ENCODE data around the gene BCL10.
"Not testable (repeated sequence)": the region's sequence is repeated elsewhere in the genome, so short reads cannot be mapped to it uniquely, and the experiment has no call there.

Gene BCL10

GRCh38 chr1:85262985-85263384, 13.4 kb downstream of the BCL10 start:
- no peak for DNase-seq

DNA sequence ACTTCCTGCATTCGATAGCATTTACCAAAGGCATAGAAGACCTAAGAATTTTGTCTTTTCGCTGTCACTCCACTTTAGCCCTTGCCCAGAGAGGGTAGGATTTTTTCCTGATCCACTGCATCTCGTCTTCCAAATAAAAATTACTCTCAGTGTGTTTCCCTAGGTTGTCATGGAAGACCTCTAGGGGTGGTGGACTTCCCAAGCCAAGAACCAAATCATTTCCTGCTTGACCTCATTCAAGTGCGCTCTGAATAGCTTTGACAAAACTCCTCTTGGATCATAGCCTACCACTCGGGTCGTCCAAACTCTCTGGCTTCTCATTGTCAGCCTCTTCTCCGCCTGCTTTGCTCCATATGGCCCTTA, 16.5 kb downstream of the BCL10 start:
- DNase-seq = no peak

- DNase-seq = peak; percentile 93 to 95
Observed at GRCh38 chr1:85259118-85259911, 17.1 kb downstream of the BCL10 start, which contains the start of gene C1orf52. TSS of gene C1orf52 (minus strand) at chr1:85259662. CDS start at chr1:85259633, 29 bp downstream.

GRCh38 chr1:85258536-85259117, 17.8 kb downstream of the BCL10 start:
- DNase-seq = no peak

DNA sequence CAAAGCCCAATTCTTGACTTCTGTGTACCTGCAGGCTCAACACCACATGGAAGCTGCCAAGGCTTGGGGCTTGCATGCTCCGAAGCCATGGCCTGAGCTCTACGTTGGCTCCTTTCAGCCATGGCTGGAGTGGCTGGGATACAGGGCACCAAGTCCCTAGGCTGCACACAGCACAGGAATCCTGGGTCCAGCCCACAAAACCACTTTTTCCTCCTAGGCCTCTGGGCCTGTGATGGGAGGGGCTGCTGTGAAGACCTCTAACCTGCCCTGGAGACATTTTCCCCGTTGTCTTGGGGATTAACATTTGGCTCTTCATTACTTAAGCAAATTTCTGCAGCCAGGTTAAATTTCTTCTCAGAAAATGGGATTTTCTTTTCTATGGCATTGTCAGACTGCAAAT, 27.4 kb downstream of the BCL10 start:
- not testable (repeated sequence) for DNase-seq

DNA sequence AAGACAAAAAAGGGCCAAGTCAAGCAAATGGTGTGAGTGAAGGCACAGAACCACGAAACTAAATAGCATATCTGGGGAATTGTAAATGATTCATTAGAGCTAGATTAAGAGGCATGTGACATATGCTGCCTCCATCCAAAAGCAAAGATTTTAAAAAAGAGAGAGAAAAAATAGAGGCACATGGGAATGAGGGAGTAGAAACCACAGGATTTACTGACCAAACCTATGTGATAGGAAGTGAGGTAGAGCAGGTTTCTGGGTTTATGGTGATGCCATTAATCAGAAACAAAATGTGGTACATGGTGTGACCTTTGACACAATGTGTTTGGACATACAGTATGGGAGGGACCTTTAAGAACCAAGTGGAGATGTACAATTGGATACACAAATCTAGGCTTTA, 30.5 kb downstream of the BCL10 start:
- DNase-seq = no peak

DNA sequence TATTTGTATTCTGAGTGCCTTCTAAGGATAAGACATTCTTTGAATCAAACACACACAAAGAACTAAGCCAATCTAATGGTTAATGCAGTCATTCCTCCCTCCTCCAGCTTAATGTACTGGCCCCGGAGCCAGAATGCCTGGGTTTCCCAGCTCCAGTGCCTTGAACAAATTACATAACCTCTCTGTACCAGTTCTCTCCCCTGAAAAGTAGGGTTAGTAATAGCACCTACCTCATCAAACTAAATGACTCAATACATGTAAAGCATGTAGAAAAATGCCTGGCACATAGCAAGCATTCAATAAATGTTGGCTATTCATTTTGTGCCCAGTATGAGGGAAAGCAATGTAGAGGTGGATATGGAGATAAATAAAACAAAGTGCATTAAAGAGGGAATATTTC, 31.0 kb downstream of the BCL10 start:
- DNase-seq = no peak

DNA sequence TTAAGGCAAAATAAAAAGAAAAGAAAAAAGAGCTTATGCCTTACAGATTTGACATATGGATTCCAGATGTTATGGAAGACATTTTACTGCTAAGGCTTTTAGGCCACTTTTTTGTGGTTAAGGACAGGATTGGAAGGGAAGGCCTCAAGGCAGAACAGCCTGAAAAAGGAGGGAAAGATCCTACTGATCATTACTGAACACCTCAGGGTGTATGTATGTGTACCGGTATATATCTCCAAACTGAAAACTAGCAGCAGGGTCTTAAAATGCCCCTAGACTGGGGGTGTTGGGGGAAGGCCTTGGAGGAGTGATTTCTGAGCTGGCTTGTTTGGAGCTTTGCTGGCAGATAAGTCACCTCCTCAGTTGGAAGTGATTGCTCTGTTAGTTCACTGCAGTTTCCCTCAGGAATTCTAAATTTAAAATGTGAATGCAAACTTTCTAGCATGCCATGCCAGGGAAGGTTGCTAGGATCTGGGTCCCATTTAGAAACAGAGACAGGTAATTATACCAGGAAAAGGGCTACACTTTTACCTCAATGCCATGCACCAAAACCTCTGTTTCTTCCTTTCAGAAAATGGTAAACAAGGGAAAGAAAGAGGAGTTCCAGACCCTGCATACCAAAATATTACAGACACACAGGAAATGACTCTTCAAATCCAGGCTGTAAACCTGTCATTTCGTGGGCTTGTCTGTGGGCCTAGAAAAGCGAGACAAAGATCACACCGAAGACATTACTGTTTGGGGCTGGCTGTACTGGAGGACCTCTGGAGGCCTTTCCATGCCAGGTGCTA, 32.0 kb downstream of the BCL10 start:
- DNase-seq = peak in 1 of 2 donors; percentile 21

- no peak for DNase-seq
Observed at GRCh38 chr1:85243372-85243771, 33.1 kb downstream of the BCL10 start.

GRCh38 chr1:85240643-85241042, 35.8 kb downstream of the BCL10 start:
- no peak for DNase-seq

DNA sequence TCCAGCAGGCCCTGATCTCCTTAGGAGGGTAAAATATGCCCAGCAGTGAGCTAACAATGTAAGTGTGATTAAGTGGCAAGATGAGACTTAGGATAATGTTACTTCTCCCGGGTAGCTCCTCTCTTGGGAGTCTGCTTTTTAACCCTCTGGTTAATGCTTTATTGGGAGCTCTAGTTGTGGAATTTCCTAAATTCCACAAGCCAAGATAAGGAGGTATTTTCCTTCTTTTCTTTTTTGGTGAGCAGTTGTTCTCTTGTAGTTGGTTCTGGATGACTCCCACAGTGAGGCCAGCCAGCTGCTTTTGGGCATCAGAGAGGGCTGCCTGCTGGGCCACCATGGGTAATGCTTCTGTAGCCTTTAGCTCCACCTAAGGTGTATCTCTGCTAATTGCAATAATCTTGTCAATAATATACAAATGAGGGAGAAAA, 36.2 kb downstream of the BCL10 start:
- DNase-seq = no peak

- no peak for DNase-seq
Observed at GRCh38 chr1:85237613-85238012, 38.8 kb downstream of the BCL10 start.

- no peak for DNase-seq
Observed at GRCh38 chr1:85230305-85230977, 46.0 kb downstream of the BCL10 start.

GRCh38 chr1:85229574-85230097, 46.8 kb downstream of the BCL10 start:
- no peak for DNase-seq

DNA sequence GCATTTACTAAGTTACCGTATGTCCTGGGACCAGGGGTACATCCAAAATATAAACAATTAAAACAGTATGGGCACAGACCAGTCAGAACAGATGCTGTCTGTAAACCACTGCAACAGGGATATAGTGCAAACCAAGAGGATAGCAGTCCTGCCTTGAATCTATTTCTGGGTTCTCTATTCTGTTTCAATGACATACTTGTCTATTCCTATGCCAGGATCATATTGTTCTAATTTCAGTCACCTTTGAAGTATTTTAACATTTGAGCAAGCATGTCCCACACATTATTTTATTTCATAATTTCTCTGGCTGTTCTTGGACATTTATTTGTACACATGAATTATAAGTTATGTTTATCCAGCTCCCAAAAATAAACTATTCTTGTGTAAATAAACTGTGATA, 47.5 kb downstream of the BCL10 start:
- DNase-seq = no peak

DNA sequence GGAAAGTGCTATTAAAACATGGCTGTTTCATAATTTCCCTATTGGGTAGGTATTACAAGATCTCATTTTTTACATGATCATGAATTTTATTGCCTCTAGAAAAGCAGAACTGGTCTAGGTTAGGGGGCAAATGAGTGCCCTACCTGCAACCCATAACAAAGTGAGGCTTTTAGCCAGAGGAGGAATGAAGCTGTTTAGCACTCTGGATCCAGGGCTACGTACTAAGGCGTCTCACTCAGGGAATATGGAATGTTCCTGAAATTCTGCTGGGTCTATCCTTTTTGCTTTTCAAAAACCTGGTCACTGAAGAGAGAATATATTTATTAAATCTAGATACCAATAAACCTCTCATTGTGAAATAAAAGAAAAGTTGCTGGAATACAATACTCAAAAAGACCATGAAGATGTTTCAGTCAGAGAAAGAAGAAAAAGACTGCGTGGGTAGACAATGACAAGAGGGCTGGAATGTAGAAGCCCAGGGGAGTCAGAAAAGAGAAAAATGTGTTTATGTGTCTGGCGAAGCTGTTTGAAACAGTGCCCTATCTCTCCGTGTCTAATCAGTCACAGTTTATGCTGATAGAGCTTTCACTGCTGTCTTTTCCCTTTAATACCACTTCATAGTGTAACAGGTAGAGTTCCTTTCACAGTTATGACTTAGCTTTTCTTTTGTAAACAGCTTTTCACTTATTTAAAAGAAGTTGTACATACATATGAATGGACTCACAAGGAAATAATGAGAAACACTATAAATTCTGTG, 50.6 kb downstream of the BCL10 start:
- no peak for DNase-seq

DNA sequence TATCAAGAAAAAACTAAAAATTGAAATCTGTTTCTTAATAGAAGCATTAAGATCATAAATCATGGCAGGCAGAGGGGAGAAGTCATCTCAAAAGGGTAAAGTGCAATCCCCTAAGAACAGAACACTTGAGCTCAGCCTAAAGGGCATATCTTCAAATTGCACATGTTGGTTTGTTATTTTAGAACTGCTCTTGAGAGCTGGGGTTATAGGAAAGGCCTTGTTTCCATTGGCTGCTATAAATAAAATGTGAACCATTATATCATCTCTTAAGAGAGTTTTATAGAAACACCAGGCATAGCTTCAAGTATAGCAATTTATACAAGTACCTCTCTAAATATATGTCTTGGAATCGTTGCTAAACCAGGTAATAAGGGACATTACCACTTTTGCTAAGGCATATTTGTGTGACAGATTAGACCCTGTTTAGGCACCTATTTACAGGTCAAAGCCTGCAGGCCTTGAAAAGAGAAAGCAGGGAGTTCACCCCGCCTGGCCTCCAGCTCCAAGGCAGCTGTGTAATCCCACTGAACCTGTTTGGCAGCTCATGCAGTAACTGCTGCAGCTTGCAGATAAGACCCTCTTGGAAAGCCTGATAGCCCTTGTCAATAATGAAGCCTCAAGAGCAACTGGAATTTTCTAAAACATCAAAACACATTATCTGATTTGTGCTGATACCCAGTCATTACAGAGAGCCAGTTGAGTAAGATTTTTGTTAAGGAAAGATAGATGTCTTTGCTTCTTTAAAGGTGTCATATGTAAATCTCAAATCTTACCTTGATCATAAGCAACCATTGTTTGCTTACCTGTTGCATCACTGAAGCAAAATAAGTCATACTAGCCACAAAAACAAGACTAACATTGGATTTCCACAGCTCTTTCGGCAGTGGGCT, 51.5 kb downstream of the BCL10 start:
- DNase-seq = no peak

GRCh38 chr1:85224295-85224694, 52.1 kb downstream of the BCL10 start:
- no peak for DNase-seq

- no peak for DNase-seq
Observed at GRCh38 chr1:85223334-85223733, 53.1 kb downstream of the BCL10 start.

DNA sequence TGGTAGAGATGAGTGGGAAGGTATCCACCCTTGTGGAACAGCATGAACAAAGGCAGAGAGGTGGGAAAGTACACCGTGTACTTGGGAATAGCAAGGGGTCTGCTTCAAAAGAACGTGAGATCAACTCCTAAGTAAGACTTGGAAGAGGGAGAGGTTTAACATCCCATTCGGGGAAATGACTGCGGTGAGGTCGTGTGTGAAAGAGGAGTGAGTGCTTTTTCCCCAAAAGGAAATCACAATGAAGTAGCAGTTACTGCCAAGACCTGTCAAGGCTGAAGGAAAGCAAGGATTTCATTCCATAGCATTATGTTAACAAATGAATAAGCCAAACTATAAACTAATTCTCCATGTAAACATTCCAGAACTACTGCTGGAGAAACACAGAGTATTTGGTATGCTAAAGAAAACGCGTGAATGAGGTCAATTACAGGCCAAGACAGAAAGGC, 55.7 kb downstream of the BCL10 start:
- no peak for DNase-seq
